ENCODE data around the gene PDE8B. TPM values are rescaled to one million over a fixed set of nuclear protein-coding genes. Genes with fewer than 3 reads are reported as not detected.
A peak's percentile ranks its signal among the peaks of the same experiment; 100 is the strongest.

Gene PDE8B
- total and polyA plus RNA-seq, 12 donors, result 0.27 to 5.6 (median 1.4) TPM

DNA sequence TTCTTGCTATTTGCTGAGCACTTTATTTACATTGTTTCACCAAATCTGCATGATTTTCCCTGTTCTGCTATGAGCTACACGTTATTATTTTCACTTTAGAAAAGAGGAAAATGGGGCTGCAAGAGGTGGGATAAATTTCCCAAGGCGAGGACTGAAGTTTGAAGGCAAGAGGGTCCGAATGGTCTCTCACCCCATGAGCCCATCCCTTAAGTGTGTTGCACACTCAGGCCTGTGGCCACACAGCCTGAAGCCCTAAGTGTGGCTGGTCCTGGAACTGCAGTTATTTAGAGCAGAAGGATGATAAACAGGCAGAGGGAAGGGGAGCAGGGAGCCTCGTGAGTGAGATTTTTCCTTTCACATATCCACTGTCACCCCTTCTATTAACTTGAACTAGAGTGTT lies 7.8 kb downstream of the PDE8B start:
- H3K4me3 ChIP-seq, result no peak overlapping the region
- DNase-seq, result no peak
- no peak for ATAC-seq
- intact Hi-C loops (cut with DNase I), result no loop called here
- no peak overlapping the region for H3K27ac ChIP-seq
- H3K36me3 ChIP-seq, result no peaks in the 10 kb centered on the region
- no peaks in the 10 kb centered on the region for H3K9me3 ChIP-seq
- TF ChIP-seq, protein P1, sequence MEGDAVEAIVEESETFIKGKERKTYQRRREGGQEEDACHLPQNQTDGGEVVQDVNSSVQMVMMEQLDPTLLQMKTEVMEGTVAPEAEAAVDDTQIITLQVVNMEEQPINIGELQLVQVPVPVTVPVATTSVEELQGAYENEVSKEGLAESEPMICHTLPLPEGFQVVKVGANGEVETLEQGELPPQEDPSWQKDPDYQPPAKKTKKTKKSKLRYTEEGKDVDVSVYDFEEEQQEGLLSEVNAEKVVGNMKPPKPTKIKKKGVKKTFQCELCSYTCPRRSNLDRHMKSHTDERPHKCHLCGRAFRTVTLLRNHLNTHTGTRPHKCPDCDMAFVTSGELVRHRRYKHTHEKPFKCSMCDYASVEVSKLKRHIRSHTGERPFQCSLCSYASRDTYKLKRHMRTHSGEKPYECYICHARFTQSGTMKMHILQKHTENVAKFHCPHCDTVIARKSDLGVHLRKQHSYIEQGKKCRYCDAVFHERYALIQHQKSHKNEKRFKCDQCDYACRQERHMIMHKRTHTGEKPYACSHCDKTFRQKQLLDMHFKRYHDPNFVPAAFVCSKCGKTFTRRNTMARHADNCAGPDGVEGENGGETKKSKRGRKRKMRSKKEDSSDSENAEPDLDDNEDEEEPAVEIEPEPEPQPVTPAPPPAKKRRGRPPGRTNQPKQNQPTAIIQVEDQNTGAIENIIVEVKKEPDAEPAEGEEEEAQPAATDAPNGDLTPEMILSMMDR (IDR thresholded peaks at IDR 0.05), result peak in 1 of 9 donors; percentile 21
- H3K4me1 ChIP-seq, result no peaks in the 10 kb centered on the region
- H3K27me3 ChIP-seq, result peaks cover 0 to 36% (median 25%) of the 10 kb centered on the region in 7 donors
- WGBS, 2 donors, result 73 to 76% methylated on average over 4 of the region's 4 CpGs

DNA sequence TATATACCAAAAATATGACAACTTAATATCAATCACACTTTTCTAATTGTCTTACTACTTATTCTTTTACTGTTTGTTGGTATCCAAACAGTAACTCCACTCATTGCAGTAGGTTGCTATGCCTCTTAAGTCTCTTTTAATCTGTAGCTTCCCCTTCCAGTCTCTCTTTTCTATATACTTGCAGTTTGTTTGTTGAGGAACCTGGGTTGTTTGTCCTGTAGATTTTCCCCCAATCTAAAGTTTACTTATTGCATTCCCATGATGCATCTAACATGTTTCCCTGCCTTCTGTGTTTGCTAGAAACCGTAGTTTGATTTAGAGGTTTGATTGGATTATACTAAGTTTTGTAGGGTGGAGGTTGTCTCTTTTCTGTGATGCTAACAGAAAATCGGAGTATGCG lies 10.6 kb downstream of the PDE8B start:
- 92 to 96% methylated on average over 3 of the region's 3 CpGs for WGBS, 2 donors

DNA sequence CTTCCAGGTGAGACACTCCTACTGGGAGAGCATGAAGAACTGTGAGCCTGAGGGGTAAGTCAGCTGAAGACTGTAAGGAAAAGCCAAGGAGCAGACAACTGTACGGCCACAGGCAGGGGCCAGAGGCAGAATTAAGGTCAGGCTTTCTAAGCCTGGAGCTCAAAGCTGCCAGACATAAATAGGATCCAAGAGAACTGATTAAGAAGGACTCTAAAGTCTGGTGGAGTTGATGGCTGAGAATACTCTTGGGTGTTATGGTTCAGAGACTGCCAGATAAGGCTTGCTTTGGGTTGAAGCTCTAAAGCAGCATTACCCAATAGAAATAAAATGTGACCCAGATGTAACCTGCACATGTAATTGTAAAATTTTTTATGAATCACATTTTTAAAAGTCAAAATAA lies 12.2 kb downstream of the PDE8B start:
- peak in 1 of 8 donors; percentile 26 for ATAC-seq

More for the DNA sequence above, 10.6 kb downstream of the PDE8B start:
- H3K9me3 ChIP-seq, result no peaks in the 10 kb centered on the region
- H3K4me3 ChIP-seq, result no peak overlapping the region
- ATAC-seq, result no peak
- H3K27me3 ChIP-seq, result peaks cover 0 to 16% (median 0%) of the 10 kb centered on the region in 7 donors
- H3K36me3 ChIP-seq, result no peaks in the 10 kb centered on the region
- intact Hi-C loops (cut with DNase I), result no loop called here
- peaks cover 0 to 6% (median 0%) of the 10 kb centered on the region in 9 donors for H3K4me1 ChIP-seq
- H3K27ac ChIP-seq, result no peak overlapping the region
- TF ChIP-seq, protein P1 (IDR thresholded peaks at IDR 0.05), result no peak
- DNase-seq, result no peak

DNA sequence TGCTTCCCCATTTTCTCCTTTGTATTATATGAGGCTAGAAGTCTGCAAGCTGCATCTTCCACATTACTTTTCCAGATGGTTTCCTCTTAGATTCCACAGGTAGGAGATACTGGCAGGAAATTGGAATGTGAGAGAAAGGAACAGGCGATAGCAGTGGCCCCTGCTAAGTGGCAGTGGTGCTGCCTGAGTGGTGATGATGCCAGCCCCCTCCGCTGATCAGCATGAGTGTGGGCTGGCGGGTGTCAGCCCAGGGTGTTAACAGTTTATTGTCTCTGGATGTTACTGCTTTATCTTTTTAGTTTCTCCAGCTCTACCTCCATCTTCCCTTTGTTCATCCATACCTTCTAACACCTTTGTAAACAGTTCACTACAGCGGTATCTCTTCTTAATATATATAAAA lies 13.2 kb downstream of the PDE8B start:
- H3K9me3 ChIP-seq, result no peaks in the 10 kb centered on the region
- TF ChIP-seq, protein P1 (IDR thresholded peaks at IDR 0.05), result no peak
- H3K27me3 ChIP-seq, result peaks cover 0 to 9% (median 0%) of the 10 kb centered on the region in 7 donors
- no peak for ATAC-seq
- no peaks in the 10 kb centered on the region for H3K36me3 ChIP-seq
- peaks cover 0 to 6% (median 0%) of the 10 kb centered on the region in 9 donors for H3K4me1 ChIP-seq
- H3K4me3 ChIP-seq, result no peak overlapping the region
- no peak for DNase-seq
- intact Hi-C loops (cut with DNase I), result no loop called here
- no peak overlapping the region for H3K27ac ChIP-seq
- 81 to 86% methylated on average over 4 of the region's 4 CpGs for WGBS, 2 donors

More for the DNA sequence above, 12.2 kb downstream of the PDE8B start:
- 72 to 87% methylated on average over 1 of the region's 1 CpG for WGBS, 2 donors
- Histone ChIP-seq H3K4me3 (no peak overlapping the region), H3K4me1 (peaks cover 0 to 6% (median 0%) of the 10 kb centered on the region in 9 donors), H3K27me3 (peaks cover 0 to 13% (median 0%) of the 10 kb centered on the region in 7 donors), H3K9me3 (no peaks in the 10 kb centered on the region), H3K36me3 (no peaks in the 10 kb centered on the region), H3K27ac (no peak overlapping the region)
- intact Hi-C loops (cut with DNase I), result no loop called here
- DNase-seq, result no peak
- TF ChIP-seq, protein P1 (IDR thresholded peaks at IDR 0.05), result no peak

All from heart right ventricle (tissue), 16 donors.